ENCODE data around the gene OPTC. TPM values are rescaled to one million over a fixed set of nuclear protein-coding genes. Genes with fewer than 3 reads are reported as not detected.

The OPTC gene
- total and polyA plus RNA-seq, 9 of the 15 experiments (the other 6 are each of a cell fraction or from before 2014, with no cell fraction given), result not detected

- in situ Hi-C loops (cut with MboI) (loop anchor here (5.0 kb wide), 1 partner anchor 193 kb away; no protein-coding TSS in a partner anchor), intact Hi-C loops (cut with micrococcal nuclease) (loop anchor here (5.0 kb wide), 1 partner anchor 618 kb away; no protein-coding TSS in a partner anchor)
- BruUV-seq (replicated peaks), result no TSS peak
- Histone ChIP-seq H3K9ac (ENCODE audit: insufficient read depth in 1 of 2, low read depth in 2 of 2, low read length in 2 of 2) (no peak overlapping the region), H3K27me3 (ENCODE audit: control insufficient read depth in 2 of 2, insufficient read depth in 2 of 2, low read length in 2 of 2) (peaks cover 41 to 70% of the 10 kb centered on the region in 2 experiments), H3K79me2 (ENCODE audit: control insufficient read depth, insufficient read depth, low read length) (no peaks in the 10 kb centered on the region), H3K4me1 (replicated peaks in 1 of 2; ENCODE audit: control insufficient read depth in 2 of 2, insufficient read depth in 2 of 2, low read length in 2 of 2) (no peaks in the 10 kb centered on the region), H2AFZ (ENCODE audit: low read depth, low read length) (no peak overlapping the region), H3K27ac (ENCODE audit: extremely low read depth, low read depth, low read length) (no peak overlapping the region), H3K4me3 (no peak overlapping the region), H4K20me1 (replicated peaks; ENCODE audit: control insufficient read depth, insufficient read depth, low read length) (peaks cover 2% of the 10 kb centered on the region; the same call in 1 of the 2 replicates), H3K4me2 (ENCODE audit: insufficient read depth, low read length) (no peak overlapping the region), H3K36me3 (ENCODE audit: control insufficient read depth, insufficient read depth, low read length) (no peaks in the 10 kb centered on the region), H3K9me1 (ENCODE audit: control insufficient read depth, insufficient read depth, low read length) (no peaks in the 10 kb centered on the region), H3K9me3 (replicated peaks; ENCODE audit: control insufficient read depth, insufficient read depth, low read depth, low read length) (no peaks in the 10 kb centered on the region; the same call in 1 of the 2 replicates)
- ATAC-seq (no peak), DNase-seq (ENCODE audit: extremely low read depth in 1 of 4, low spot score in 3 of 4) (no peak), FAIRE-seq (no peak)
- CTCF ChIA-PET (ENCODE audit: low intra/inter-chr PET ratio), result no interaction called here
- POLR2A ChIA-PET, result interaction anchor here (1.1 kb wide), 1 partner anchor 11 kb away, joined by 5 read pairs; no protein-coding TSS in a partner anchor
- WGBS (ENCODE audit: insufficient coverage, low coverage, missing lambda C conversion rate), result 0% methylated on average over 1 of the region's 1 CpG
- TF ChIP-seq BDP1 (IDR thresholded peaks at IDR 0.05; ENCODE audit: insufficient read depth, insufficient read length) (no peak), MTA1 (IDR thresholded peaks at IDR 0.05; ENCODE audit: borderline replicate concordance) (no peak), E2F4 (CRISPR knock-in tag; IDR thresholded peaks at IDR 0.05; ENCODE audit: low read depth) (no peak), CBFA2T2 (conservative IDR thresholded peaks at IDR 0.05) (no peak), FOSL1 (tag; conservative IDR thresholded peaks at IDR 0.05) (no peak), SFPQ (IDR thresholded peaks at IDR 0.05; ENCODE audit: low read depth, low read length) (no peak), HSF4 (CRISPR knock-in tag; IDR thresholded peaks at IDR 0.05; ENCODE audit: borderline replicate concordance) (no peak), MGA (IDR thresholded peaks at IDR 0.05) (no peak)
Observed at GRCh38 chr1:203509135-203509534, 15.2 kb downstream of the OPTC start.

Measured in K562 (cell line).